K562 (cell line): ENCODE results near the gene GATC. TPM values are rescaled to one million over a fixed set of nuclear protein-coding genes. Genes with fewer than 3 reads are reported as not detected.

Source experiments
- BRD4 ChIP-seq: fragments of 200-600 bp; sonication (generic); IDR thresholded peaks from 2 replicates; pipeline ENCODE4 v1.6.1; 2017; ENCODE audit warnings: inconsistent platforms
- CBX2 ChIP-seq: fragments of 200-600 bp; sonication (generic); IDR thresholded peaks from one replicate; pipeline ENCODE4 v1.6.1; 2012; ENCODE audit warnings: mild to moderate bottlenecking, low read length, inconsistent platforms; ENCODE audit not compliant: insufficient read depth, poor library complexity, severe bottlenecking
- DMBX1 ChIP-seq: fragments of 250-450 bp; sonication (Bioruptor Pico); IDR thresholded peaks from 2 replicates; pipeline ENCODE4 v1.8.0; 2022; ENCODE audit warnings: inconsistent platforms, mild to moderate bottlenecking, moderate library complexity, borderline replicate concordance
- E2F5 ChIP-seq: sonication (generic); formaldehyde crosslinking; IDR thresholded peaks from 2 replicates; pipeline ENCODE4 v1.8.0; 2022; ENCODE audit warnings: mild to moderate bottlenecking, missing genetic modification reagents
- E2F6 ChIP-seq, 2 experiments: IDR thresholded peaks; 2 replicates each; pipeline ENCODE4 v1.6.1; 2011; ENCODE audit warnings: borderline replicate concordance in 1 of 2, control low read depth in 1 of 2, low read depth in 1 of 2, low read length in 1 of 2, mild to moderate bottlenecking in 1 of 2, mixed read lengths in 1 of 2, moderate library complexity in 1 of 2; ENCODE audit not compliant: insufficient read depth in 1 of 2, insufficient read length in 1 of 2, poor library complexity in 1 of 2, severe bottlenecking in 1 of 2; ENCODE audit errors: extremely low read depth in 1 of 2
- ELF1 ChIP-seq: fragments of 200-800 bp; sonication (Bioruptor generic); IDR thresholded peaks from 2 replicates; pipeline ENCODE4 v1.6.1; 2016; ENCODE audit warnings: missing genetic modification characterization, missing compliant biosample characterization
- EZH2 ChIP-seq: IDR thresholded peaks from 2 replicates; pipeline ENCODE4 v1.6.1; 2012; ENCODE audit warnings: low read depth, mild to moderate bottlenecking, inconsistent platforms, low read length, borderline replicate concordance
- FOXK2 ChIP-seq, 2 experiments: fragments of 450-650 bp; IDR thresholded peaks in 1 of 2; conservative IDR thresholded peaks in 1 of 2; 2 replicates each; pipeline ENCODE4 v1.6.1; 2016; ENCODE audit warnings: low read depth in 2 of 2, mild to moderate bottlenecking in 1 of 2
- ID3 ChIP-seq, 2 experiments: fragments of 250-450 bp in 1 of 2; fragments of 450-650 bp in 1 of 2; sonication (Bioruptor Pico) in 1 of 2; IDR thresholded peaks; 2 replicates each; pipeline versions ENCODE4 v1.6.1 to v1.8.0; 2016 to 2021; ENCODE audit warnings: mild to moderate bottlenecking in 2 of 2, moderate library complexity in 2 of 2, missing compliant biosample characterization in 1 of 2, missing genetic modification characterization in 1 of 2
- IRF2 ChIP-seq: sonication (generic); formaldehyde crosslinking; IDR thresholded peaks from 2 replicates; pipeline ENCODE4 v1.8.1; 2022; ENCODE audit warnings: mild to moderate bottlenecking, missing genetic modification reagents
- KAT2B ChIP-seq: IDR thresholded peaks from one replicate; pipeline ENCODE4 v1.6.1; 2012; ENCODE audit warnings: low read depth, mild to moderate bottlenecking, control low read depth, inconsistent platforms, low read length, moderate library complexity
- KLF13 ChIP-seq: fragments of 450-650 bp; IDR thresholded peaks from 2 replicates; pipeline ENCODE4 v1.6.1; 2016; ENCODE audit warnings: missing genetic modification characterization, low read depth, mild to moderate bottlenecking, missing compliant biosample characterization, moderate library complexity, borderline replicate concordance
- KLF16 ChIP-seq: IDR thresholded peaks from 2 replicates; pipeline ENCODE4 v1.6.1; 2016; ENCODE audit warnings: antibody characterized with exemption
- MCM7 ChIP-seq, 2 experiments: fragments of 450-650 bp; IDR thresholded peaks; 2 replicates each; pipeline ENCODE4 v1.6.1; 2016 to 2018
- NFYB ChIP-seq: IDR thresholded peaks from 2 replicates; pipeline ENCODE4 v1.6.1; 2011; ENCODE audit warnings: mild to moderate bottlenecking, moderate library complexity; ENCODE audit not compliant: insufficient read length; ENCODE audit errors: extremely low read depth
- NR2C2 ChIP-seq, 2 experiments: fragments of 200-800 bp in 1 of 2; sonication (Bioruptor generic) in 1 of 2; sonication (generic) in 1 of 2; formaldehyde crosslinking in 1 of 2; IDR thresholded peaks; 2 replicates each; pipeline versions ENCODE4 v1.6.1 to v1.8.0; 2016 to 2022; ENCODE audit warnings: mild to moderate bottlenecking in 1 of 2, missing compliant biosample characterization in 1 of 2, missing genetic modification characterization in 1 of 2, missing genetic modification reagents in 1 of 2
- NRF1 ChIP-seq, 2 experiments: fragments of 450-650 bp; IDR thresholded peaks in 1 of 2; conservative IDR thresholded peaks in 1 of 2; 2 replicates each; pipeline ENCODE4 v1.6.1; 2014; ENCODE audit warnings: mild to moderate bottlenecking in 2 of 2
- POLR2B ChIP-seq: fragments of 450-650 bp; IDR thresholded peaks from 2 replicates; pipeline ENCODE4 v1.6.1; 2018; ENCODE audit warnings: low read depth; ENCODE audit not compliant: partially characterized antibody
- XRCC3 ChIP-seq: fragments of 450-650 bp; IDR thresholded peaks from 2 replicates; pipeline ENCODE4 v1.6.1; 2017; ENCODE audit warnings: mild to moderate bottlenecking, moderate library complexity
- ZNF232 ChIP-seq: sonication (generic); formaldehyde crosslinking; IDR thresholded peaks from 2 replicates; pipeline ENCODE4 v1.8.0; 2022; ENCODE audit warnings: mild to moderate bottlenecking, missing genetic modification reagents
- ZNF274 ChIP-seq: IDR thresholded peaks from 2 replicates; pipeline ENCODE4 v1.6.1; 2011; ENCODE audit warnings: low read depth, mild to moderate bottlenecking, low read length, moderate library complexity, borderline replicate concordance
- ZNF785 ChIP-seq: fragments of 250-450 bp; sonication (Bioruptor Pico); IDR thresholded peaks from 2 replicates; pipeline ENCODE4 v1.4.0; 2020; ENCODE audit warnings: mild to moderate bottlenecking
- polyA plus RNA-seq, 8 experiments: library from polyadenylated mRNA; depleted of rRNA in 4 of 8; stranded (reverse) in 5 of 8; unstranded in 3 of 8; fragments of >200 nt; fragmentation: Nextera tagmentation in 2 of 8; fragmentation: Illumina TruSeq in 1 of 8; extraction: Ambion mirVana in 2 of 8; extraction: Trizol in 1 of 8; gene quantifications; 2 replicates each; pipeline versions ENCODE4 v1.2.1 to v1.2.3, GENCODE V29; 2011 to 2014; ENCODE audit warnings: inconsistent platforms in 1 of 8, missing spikeins in 1 of 8
- total RNA-seq, 7 experiments: library from RNA; depleted of rRNA in 6 of 7; stranded (reverse); fragments of >200 nt in 6 of 7; fragmentation: Illumina TruSeq in 2 of 7; extraction: Trizol in 2 of 7; gene quantifications; 2 replicates each; pipeline versions ENCODE4 v1.2.1 to v1.2.3, GENCODE V29; 2011 to 2021; ENCODE audit warnings: low replicate concordance in 1 of 7
- TF ChIP-seq, protein P1 (sequence below): sonication (generic); formaldehyde crosslinking; IDR thresholded peaks from 2 replicates; pipeline ENCODE4 v1.8.0; 2023; ENCODE audit warnings: mild to moderate bottlenecking, missing genetic modification reagents

The GATC gene
- total and polyA plus RNA-seq, 9 of the 15 experiments (the other 6 are each of a cell fraction or from before 2014, with no cell fraction given) = 5.8 to 52.6 (median 28.2) TPM

DNA sequence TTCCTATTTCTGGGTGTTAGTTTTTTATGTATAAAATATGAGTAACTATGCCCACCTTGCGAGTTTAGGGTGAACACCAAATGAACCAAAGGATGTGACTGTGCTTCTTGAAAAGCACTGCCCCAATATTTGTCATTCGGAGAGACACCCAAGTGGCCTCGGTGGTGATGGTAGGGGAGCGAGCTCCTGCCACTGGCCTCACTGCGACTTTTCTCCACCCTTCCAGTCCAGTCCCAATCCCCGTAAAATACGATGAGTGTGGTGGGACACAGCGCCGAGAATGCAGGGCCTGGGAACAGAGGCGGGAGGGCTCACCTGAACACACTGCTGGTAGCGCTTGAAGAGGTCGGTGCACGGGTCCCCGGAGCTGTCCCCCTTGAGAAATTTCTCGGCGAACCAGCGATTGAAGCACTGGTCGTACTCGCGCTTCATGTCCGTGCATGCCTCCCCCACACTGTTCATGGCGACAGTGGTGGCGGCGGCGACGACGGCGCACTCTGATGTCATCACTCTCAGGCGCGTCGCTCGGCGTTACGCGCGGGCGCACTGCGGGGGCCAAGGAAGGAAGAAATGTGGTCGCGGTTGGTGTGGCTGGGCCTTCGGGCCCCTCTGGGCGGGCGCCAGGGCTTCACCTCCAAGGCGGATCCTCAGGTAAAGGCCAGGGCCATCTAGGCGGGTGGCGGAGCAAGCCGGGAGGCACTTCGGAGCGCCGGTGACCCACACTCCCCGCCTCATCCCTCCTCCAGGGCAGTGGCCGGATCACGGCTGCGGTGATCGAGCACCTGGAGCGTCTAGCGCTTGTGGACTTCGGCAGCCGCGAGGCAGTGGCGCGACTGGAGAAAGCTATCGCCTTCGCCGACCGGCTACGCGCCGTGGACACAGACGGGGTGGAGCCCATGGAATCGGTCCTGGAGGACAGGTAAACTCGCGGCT lies at the start of gene GATC, which contains the start of gene TRIAP1 (continued):
- TF ChIP-seq ZNF785 (CRISPR knock-in tag) = no peak
- no peak for TF ChIP-seq MCM7 (IDR thresholded peaks at IDR 0.05)
- TF ChIP-seq IRF2 (CRISPR knock-in tag) = no peak
- TF ChIP-seq NRF1 (conservative IDR thresholded peaks at IDR 0.05 in 1 of 2, IDR thresholded peaks at IDR 0.05 in 1 of 2) = peak; percentile 69 to 75
- TF ChIP-seq E2F6 (IDR thresholded peaks at IDR 0.05; ENCODE audit: borderline replicate concordance in 1 of 2, extremely low read depth in 1 of 2, insufficient read depth in 1 of 2, insufficient read length in 1 of 2, low read depth in 1 of 2, low read length in 1 of 2, poor library complexity in 1 of 2, severe bottlenecking in 1 of 2) = no peak
- TF ChIP-seq ZNF232 = no peak
- TF ChIP-seq DMBX1 = no peak
- TF ChIP-seq ID3 (CRISPR knock-in tag; IDR thresholded peaks at IDR 0.05) = no peak
- peak; percentile 84 for TF ChIP-seq ID3 (tag; IDR thresholded peaks at IDR 0.05)
- TF ChIP-seq XRCC3 = no peak
- TF ChIP-seq E2F5 (CRISPR knock-in tag) = no peak; the same call in 1 of the 2 replicates
- TF ChIP-seq ZNF274 = 0 out of 2 replicates have a peak, but pooled peaks have one; percentile 19
- no peak for TF ChIP-seq ELF1 (tag)
- TF ChIP-seq POLR2B = peak; percentile 83
- TF ChIP-seq KAT2B = no peak
- TF ChIP-seq, protein P1, sequence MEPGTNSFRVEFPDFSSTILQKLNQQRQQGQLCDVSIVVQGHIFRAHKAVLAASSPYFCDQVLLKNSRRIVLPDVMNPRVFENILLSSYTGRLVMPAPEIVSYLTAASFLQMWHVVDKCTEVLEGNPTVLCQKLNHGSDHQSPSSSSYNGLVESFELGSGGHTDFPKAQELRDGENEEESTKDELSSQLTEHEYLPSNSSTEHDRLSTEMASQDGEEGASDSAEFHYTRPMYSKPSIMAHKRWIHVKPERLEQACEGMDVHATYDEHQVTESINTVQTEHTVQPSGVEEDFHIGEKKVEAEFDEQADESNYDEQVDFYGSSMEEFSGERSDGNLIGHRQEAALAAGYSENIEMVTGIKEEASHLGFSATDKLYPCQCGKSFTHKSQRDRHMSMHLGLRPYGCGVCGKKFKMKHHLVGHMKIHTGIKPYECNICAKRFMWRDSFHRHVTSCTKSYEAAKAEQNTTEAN (CRISPR knock-in tag) = no peak
- peak; percentile 72 for TF ChIP-seq KLF16
- TF ChIP-seq KLF13 (tag) = no peak
- no peak for TF ChIP-seq NFYB
- peak; percentile 81 to 90 for TF ChIP-seq FOXK2 (conservative IDR thresholded peaks at IDR 0.05 in 1 of 2, IDR thresholded peaks at IDR 0.05 in 1 of 2; ENCODE audit: low read depth in 2 of 2)
- TF ChIP-seq NR2C2 (CRISPR knock-in tag; IDR thresholded peaks at IDR 0.05) = peak; percentile 47; the same call in 1 of the 2 replicates
- TF ChIP-seq NR2C2 (tag; IDR thresholded peaks at IDR 0.05) = peak; percentile 77
- TF ChIP-seq CBX2 = no peak
- TF ChIP-seq EZH2 = no peak
- no peak for TF ChIP-seq BRD4
